Adipocyte (in vitro differentiated cells): ENCODE results near the gene GATA3.
A peak's percentile ranks its signal among the peaks of the same experiment; 100 is the strongest.

Experiments
- DNase-seq: peaks from one replicate; pipeline ENCODE4 v3.0.0-alpha.2; 2015; ENCODE audit warnings: low read depth
- H3K27me3 ChIP-seq: replicated peaks from 2 replicates; pipeline ENCODE4 v1.7.0; 2013; ENCODE audit warnings: mild to moderate bottlenecking, low read length, moderate library complexity; ENCODE audit not compliant: control insufficient read depth, insufficient read depth
- H3K36me3 ChIP-seq: 2 replicates; pipeline ENCODE4 v1.7.0; 2013; ENCODE audit warnings: low read length, mild to moderate bottlenecking, moderate library complexity; ENCODE audit not compliant: control insufficient read depth, insufficient read depth, severe bottlenecking
- H3K4me1 ChIP-seq: 2 replicates; pipeline ENCODE4 v1.7.0; 2013; ENCODE audit warnings: mild to moderate bottlenecking, low read length, moderate library complexity; ENCODE audit not compliant: control insufficient read depth, insufficient read depth
- H3K4me3 ChIP-seq: 2 replicates; pipeline ENCODE4 v1.7.0; 2013; ENCODE audit warnings: mild to moderate bottlenecking, low read length, moderate library complexity
- H3K9ac ChIP-seq: 2 replicates; pipeline ENCODE4 v1.7.0; 2013; ENCODE audit warnings: mild to moderate bottlenecking, low read length, moderate library complexity
- H3K9me3 ChIP-seq: 2 replicates; pipeline ENCODE4 v1.7.0; 2013; ENCODE audit warnings: mild to moderate bottlenecking, low read length, moderate library complexity; ENCODE audit not compliant: control insufficient read depth

GATA3 gene

GRCh38 chr10:8054494-8055407 is at the start of gene GATA3:
Gene GATA3, plus strand, starts transcription at chr10:8054688. Its CDS starts 968 bp downstream, at chr10:8055656.
- DNase-seq: peak; percentile 50
- Histone ChIP-seq H3K36me3 (no peaks in the 10 kb centered on the region), H3K27me3 (peaks cover 68% of the 10 kb centered on the region)

GRCh38 chr10:8006274-8006999 is 48.1 kb upstream of the GATA3 start:
- DNase-seq: no peak
- Histone ChIP-seq H3K4me3 (no peak overlapping the region), H3K27me3 (no peaks in the 10 kb centered on the region)

More at GRCh38 chr10:8054494-8055407, at the start of gene GATA3:
- Histone ChIP-seq H3K4me1 (peaks cover 9% of the 10 kb centered on the region), H3K9me3 (no peaks in the 10 kb centered on the region), H3K9ac (no peak within 1 kb of the TSS), H3K4me3 (peak within 1 kb of the TSS; percentile 77)

GRCh38 chr10:8009031-8009430 is 45.5 kb upstream of the GATA3 start:
- H3K36me3 ChIP-seq: peaks cover 9% of the 10 kb centered on the region
- no peak overlapping the region for H3K9ac ChIP-seq
- no peak overlapping the region for H3K4me3 ChIP-seq
- H3K4me1 ChIP-seq: no peaks in the 10 kb centered on the region
- peaks cover 14% of the 10 kb centered on the region for H3K9me3 ChIP-seq
- no peaks in the 10 kb centered on the region for H3K27me3 ChIP-seq
- no peak for DNase-seq

More at GRCh38 chr10:8006274-8006999, 48.1 kb upstream of the GATA3 start:
- Histone ChIP-seq H3K36me3 (peaks cover 4% of the 10 kb centered on the region), H3K9ac (no peak overlapping the region), H3K4me1 (no peaks in the 10 kb centered on the region), H3K9me3 (peaks cover 29% of the 10 kb centered on the region)

- DNase-seq: no peak
- peaks cover 12% of the 10 kb centered on the region for H3K4me1 ChIP-seq
- peaks cover 16% of the 10 kb centered on the region for H3K36me3 ChIP-seq
- no peaks in the 10 kb centered on the region for H3K27me3 ChIP-seq
- no peak overlapping the region for H3K9ac ChIP-seq
- H3K4me3 ChIP-seq: no peak overlapping the region
- no peaks in the 10 kb centered on the region for H3K9me3 ChIP-seq
These were observed 41.5 kb upstream of the GATA3 start for GRCh38 chr10:8013006-8013405.

- no peaks in the 10 kb centered on the region for H3K9me3 ChIP-seq
- no peak for DNase-seq
- H3K36me3 ChIP-seq: peaks cover 16% of the 10 kb centered on the region
- H3K4me1 ChIP-seq: peaks cover 12% of the 10 kb centered on the region
- no peaks in the 10 kb centered on the region for H3K27me3 ChIP-seq
- no peak overlapping the region for H3K9ac ChIP-seq
- no peak overlapping the region for H3K4me3 ChIP-seq
These were observed 40.9 kb upstream of the GATA3 start for GRCh38 chr10:8013619-8014018.

- Histone ChIP-seq H3K9ac (no peak overlapping the region), H3K4me3 (no peak overlapping the region), H3K36me3 (peaks cover 16% of the 10 kb centered on the region), H3K4me1 (peaks cover 12% of the 10 kb centered on the region), H3K9me3 (no peaks in the 10 kb centered on the region), H3K27me3 (no peaks in the 10 kb centered on the region)
- DNase-seq: no peak
These were observed 39.8 kb upstream of the GATA3 start for GRCh38 chr10:8014649-8015048.

GRCh38 chr10:8017277-8017676 is 37.2 kb upstream of the GATA3 start:
- Histone ChIP-seq H3K9me3 (no peaks in the 10 kb centered on the region), H3K9ac (no peak overlapping the region), H3K4me3 (peak overlapping the region; percentile 23), H3K27me3 (no peaks in the 10 kb centered on the region), H3K36me3 (peaks cover 11% of the 10 kb centered on the region), H3K4me1 (peaks cover 12% of the 10 kb centered on the region)
- DNase-seq: peak; percentile 62

- no peak overlapping the region for H3K4me3 ChIP-seq
- no peak for DNase-seq
- H3K9me3 ChIP-seq: no peaks in the 10 kb centered on the region
- no peaks in the 10 kb centered on the region for H3K36me3 ChIP-seq
- H3K9ac ChIP-seq: no peak overlapping the region
- no peaks in the 10 kb centered on the region for H3K4me1 ChIP-seq
- peaks cover 22% of the 10 kb centered on the region for H3K27me3 ChIP-seq
These were observed 31.2 kb upstream of the GATA3 start for GRCh38 chr10:8023321-8023720.

GRCh38 chr10:8023851-8024250 is 30.6 kb upstream of the GATA3 start:
- no peaks in the 10 kb centered on the region for H3K4me1 ChIP-seq
- no peak overlapping the region for H3K9ac ChIP-seq
- H3K27me3 ChIP-seq: peaks cover 22% of the 10 kb centered on the region
- no peaks in the 10 kb centered on the region for H3K36me3 ChIP-seq
- DNase-seq: no peak
- no peaks in the 10 kb centered on the region for H3K9me3 ChIP-seq
- H3K4me3 ChIP-seq: no peak overlapping the region

- Histone ChIP-seq H3K4me3 (peak overlapping the region; percentile 54), H3K4me1 (no peaks in the 10 kb centered on the region), H3K9me3 (no peaks in the 10 kb centered on the region), H3K27me3 (peaks cover 36% of the 10 kb centered on the region), H3K9ac (no peak overlapping the region), H3K36me3 (no peaks in the 10 kb centered on the region)
- DNase-seq: no peak
These were observed 27.9 kb upstream of the GATA3 start for GRCh38 chr10:8026349-8027259.
